ENCODE results near the gene ABHD2. TPM values are rescaled to one million over a fixed set of nuclear protein-coding genes. Genes with fewer than 3 reads are reported as not detected.

The ABHD2 gene
- total and polyA plus RNA-seq, 12 donors, result 5.6 to 316 (median 135) TPM

- TF ChIP-seq POLR2A (IDR thresholded peaks at IDR 0.05), result no peak
- TF ChIP-seq CTCF (IDR thresholded peaks at IDR 0.05), result no peak
- 71 to 79% (median 74%) methylated on average over 6 of the region's 6 CpGs for WGBS, 4 donors
- Histone ChIP-seq H3K27ac (no peak overlapping the region), H3K4me3 (no peak overlapping the region), H3K36me3 (replicated peaks in 1 of 2) (peaks cover 0 to 79% of the 10 kb centered on the region in 2 donors), H3K9me3 (replicated peaks in 1 of 3) (no peaks in the 10 kb centered on the region), H3K27me3 (no peaks in the 10 kb centered on the region), H3K4me1 (replicated peaks in 1 of 2) (no peaks in the 10 kb centered on the region)
- no peak for DNase-seq
- intact Hi-C loops (cut with DNase I), result loop anchor here (10.0 kb wide), 1 partner anchor 282 kb away; no protein-coding TSS in a partner anchor
These were observed 98.5 kb downstream of the ABHD2 start for GRCh38 chr15:89186803-89187202.

- peaks cover 0 to 86% of the 10 kb centered on the region in 2 donors for H3K36me3 ChIP-seq (replicated peaks in 1 of 2)
- H3K4me3 ChIP-seq, result no peak overlapping the region
- WGBS, 4 donors, result 83 to 87% (median 86%) methylated on average over 9 of the region's 9 CpGs
- intact Hi-C loops (cut with DNase I), result loop anchor here (10.0 kb wide), 1 partner anchor 283 kb away; no protein-coding TSS in a partner anchor
- H3K27ac ChIP-seq, result no peak overlapping the region
- TF ChIP-seq CTCF (IDR thresholded peaks at IDR 0.05), result no peak
- no peak for TF ChIP-seq POLR2A (IDR thresholded peaks at IDR 0.05)
- no peaks in the 10 kb centered on the region for H3K9me3 ChIP-seq (replicated peaks in 1 of 3)
- DNase-seq, result peak in 1 of 7 donors; percentile 21
- H3K27me3 ChIP-seq, result no peaks in the 10 kb centered on the region
- H3K4me1 ChIP-seq (replicated peaks in 1 of 2), result no peaks in the 10 kb centered on the region
These were observed 99.2 kb downstream of the ABHD2 start for GRCh38 chr15:89187301-89187985.

- no peak overlapping the region for H3K4me3 ChIP-seq
- H3K27ac ChIP-seq, result no peak overlapping the region
- TF ChIP-seq POLR2A (IDR thresholded peaks at IDR 0.05) (no peak), CTCF (IDR thresholded peaks at IDR 0.05) (no peak)
- DNase-seq, result peak in 1 of 7 donors; percentile 35
- H3K27me3 ChIP-seq, result no peaks in the 10 kb centered on the region
- H3K4me1 ChIP-seq (replicated peaks in 1 of 2), result no peaks in the 10 kb centered on the region
- intact Hi-C loops (cut with DNase I), result loop anchor here (10.0 kb wide), 1 partner anchor 283 kb away; no protein-coding TSS in a partner anchor
- H3K36me3 ChIP-seq (replicated peaks in 1 of 2), result peaks cover 0 to 91% of the 10 kb centered on the region in 2 donors
- WGBS, 4 donors, result 93 to 98% (median 94%) methylated on average over 8 of the region's 8 CpGs
- no peaks in the 10 kb centered on the region for H3K9me3 ChIP-seq (replicated peaks in 1 of 3)
These were observed 99.8 kb downstream of the ABHD2 start for GRCh38 chr15:89187986-89188514.

- H3K4me1 ChIP-seq (replicated peaks in 1 of 2), result no peaks in the 10 kb centered on the region
- no peak overlapping the region for H3K27ac ChIP-seq
- H3K4me3 ChIP-seq, result no peak overlapping the region
- H3K9me3 ChIP-seq (replicated peaks in 1 of 3), result no peaks in the 10 kb centered on the region
- DNase-seq, result no peak
- no peaks in the 10 kb centered on the region for H3K27me3 ChIP-seq
- H3K36me3 ChIP-seq (replicated peaks in 1 of 2), result peaks cover 0 to 93% of the 10 kb centered on the region in 2 donors
- no peak for TF ChIP-seq CTCF (IDR thresholded peaks at IDR 0.05)
- no peak for TF ChIP-seq POLR2A (IDR thresholded peaks at IDR 0.05)
- intact Hi-C loops (cut with DNase I), result no loop called here
- WGBS, 4 donors, result 39 to 77% (median 60%) methylated on average over 2 of the region's 2 CpGs
These were observed 103.9 kb downstream of the ABHD2 start for GRCh38 chr15:89192136-89192535.

All from adrenal gland (tissue), 12 donors.